ENCODE measurements around the gene TEX22.

DNA sequence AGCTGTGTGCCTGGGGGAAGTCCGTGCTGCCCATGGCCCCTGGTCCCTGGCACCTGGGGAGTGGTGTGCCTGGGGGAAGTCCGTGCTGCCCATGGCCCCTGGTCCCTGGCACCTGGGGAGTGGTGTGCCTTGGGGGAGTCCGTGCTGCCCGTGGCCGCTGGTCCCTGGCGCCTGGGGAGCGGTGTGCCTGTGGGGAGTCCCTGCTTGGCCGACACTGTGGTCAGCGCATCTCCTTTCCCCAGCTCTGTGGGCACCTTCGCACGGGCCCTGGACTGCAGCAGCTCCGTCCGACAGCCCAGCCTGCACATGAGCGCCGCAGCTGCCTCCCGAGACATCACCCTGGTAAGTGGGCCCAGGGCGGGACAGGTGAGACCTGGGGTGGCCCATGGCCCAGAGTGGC is 61.8 kb downstream of the TEX22 start:
- TF ChIP-seq, protein P1, sequence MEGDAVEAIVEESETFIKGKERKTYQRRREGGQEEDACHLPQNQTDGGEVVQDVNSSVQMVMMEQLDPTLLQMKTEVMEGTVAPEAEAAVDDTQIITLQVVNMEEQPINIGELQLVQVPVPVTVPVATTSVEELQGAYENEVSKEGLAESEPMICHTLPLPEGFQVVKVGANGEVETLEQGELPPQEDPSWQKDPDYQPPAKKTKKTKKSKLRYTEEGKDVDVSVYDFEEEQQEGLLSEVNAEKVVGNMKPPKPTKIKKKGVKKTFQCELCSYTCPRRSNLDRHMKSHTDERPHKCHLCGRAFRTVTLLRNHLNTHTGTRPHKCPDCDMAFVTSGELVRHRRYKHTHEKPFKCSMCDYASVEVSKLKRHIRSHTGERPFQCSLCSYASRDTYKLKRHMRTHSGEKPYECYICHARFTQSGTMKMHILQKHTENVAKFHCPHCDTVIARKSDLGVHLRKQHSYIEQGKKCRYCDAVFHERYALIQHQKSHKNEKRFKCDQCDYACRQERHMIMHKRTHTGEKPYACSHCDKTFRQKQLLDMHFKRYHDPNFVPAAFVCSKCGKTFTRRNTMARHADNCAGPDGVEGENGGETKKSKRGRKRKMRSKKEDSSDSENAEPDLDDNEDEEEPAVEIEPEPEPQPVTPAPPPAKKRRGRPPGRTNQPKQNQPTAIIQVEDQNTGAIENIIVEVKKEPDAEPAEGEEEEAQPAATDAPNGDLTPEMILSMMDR (IDR thresholded peaks at IDR 0.05) = no peak
- TF ChIP-seq POLR2A (IDR thresholded peaks at IDR 0.05) = no peak
- TF ChIP-seq EP300 (IDR thresholded peaks at IDR 0.05) = no peak

All from sigmoid colon (tissue), 4 donors.